Activated T-cell treated with anti-CD3 and anti-CD28 coated beads for 48 hours (primary cell): ENCODE measurements around the gene PIGN.
A peak's percentile ranks its signal among the peaks of the same experiment; 100 is the strongest.
"Not testable (repeated sequence)": the region's sequence is repeated elsewhere in the genome, so short reads cannot be mapped to it uniquely, and the experiment has no call there.

ENCODE experiments used
- DNase-seq: peaks from one replicate; pipeline ENCODE4 v3.0.0-alpha.2; 2020; ENCODE audit warnings: low read depth

Gene PIGN

DNA sequence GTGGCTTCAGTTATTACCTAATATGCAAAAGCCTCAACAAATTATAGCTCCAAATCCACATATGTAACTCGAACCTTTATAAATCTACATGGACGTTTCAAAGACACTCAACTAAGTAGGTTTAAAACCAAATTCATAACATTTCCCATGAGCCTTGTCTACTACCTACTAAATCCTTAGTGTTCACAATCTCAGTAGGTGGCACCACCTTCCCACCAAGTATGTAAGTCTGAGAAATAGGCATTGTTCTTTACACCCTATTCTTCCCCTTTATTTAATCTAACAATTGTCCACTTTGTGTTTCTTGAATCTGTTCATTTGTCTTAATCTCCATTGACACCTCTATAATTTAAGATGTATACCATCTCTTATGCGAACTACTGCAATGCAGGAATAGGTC lies 4.6 kb downstream of the PIGN start:
- no peak for DNase-seq

DNA sequence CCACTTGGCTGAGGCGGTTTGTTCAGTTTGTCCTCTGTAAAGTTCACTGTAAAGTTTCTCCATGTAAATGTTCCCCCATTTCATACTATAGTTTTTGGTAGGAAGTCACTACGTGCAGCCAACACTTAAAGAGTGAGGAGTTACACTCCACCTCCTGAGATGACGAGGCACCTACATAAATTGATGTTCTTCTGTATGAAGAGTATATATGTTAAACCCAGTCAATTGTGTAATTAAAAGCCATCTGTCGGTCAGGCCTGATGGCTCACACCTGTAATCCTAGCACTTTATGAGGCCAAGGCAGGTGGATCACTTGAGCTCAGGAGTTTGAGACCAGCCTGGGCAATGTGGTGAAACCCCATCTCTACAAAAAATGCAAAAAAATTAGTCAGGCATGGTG lies 7.6 kb downstream of the PIGN start:
- DNase-seq: no peak

DNA sequence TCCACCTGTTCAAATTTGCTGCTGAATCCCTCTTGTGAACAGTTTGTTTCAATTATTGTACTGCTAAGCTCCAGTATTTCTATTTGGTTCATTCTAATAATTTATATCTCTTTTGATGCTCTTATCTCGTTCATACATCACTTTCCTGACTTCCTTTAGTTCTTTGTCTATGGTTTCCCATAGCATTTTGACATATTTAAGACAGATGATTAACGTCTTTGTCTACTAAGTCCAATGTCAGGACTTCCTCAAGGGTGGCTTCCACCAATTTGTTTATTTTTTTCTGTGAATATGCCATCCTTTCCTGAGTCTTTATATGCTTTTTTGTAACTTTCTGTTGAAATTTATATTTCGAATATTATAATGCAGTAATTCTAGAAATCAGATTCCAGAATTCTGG lies 9.6 kb downstream of the PIGN start:
- no peak for DNase-seq

DNA sequence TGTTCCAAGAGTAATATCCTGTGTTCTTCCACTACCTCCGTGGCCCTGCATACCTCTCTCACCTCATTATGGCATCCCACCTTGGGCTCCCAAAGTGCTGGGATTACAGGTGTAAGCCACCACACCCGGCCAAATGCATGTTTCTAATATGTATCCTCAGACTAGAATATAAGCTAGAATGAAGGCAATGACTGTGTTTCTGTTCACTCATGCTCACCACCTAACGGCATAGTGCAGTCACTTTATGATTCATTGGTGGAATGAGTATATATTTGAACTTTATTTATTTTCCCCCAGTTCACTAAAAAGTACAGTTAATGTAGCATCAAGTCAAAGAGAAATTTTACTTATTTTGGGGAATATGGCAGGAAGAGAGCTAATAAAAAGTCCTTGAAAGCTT lies 11.3 kb downstream of the PIGN start:
- no peak for DNase-seq

DNA sequence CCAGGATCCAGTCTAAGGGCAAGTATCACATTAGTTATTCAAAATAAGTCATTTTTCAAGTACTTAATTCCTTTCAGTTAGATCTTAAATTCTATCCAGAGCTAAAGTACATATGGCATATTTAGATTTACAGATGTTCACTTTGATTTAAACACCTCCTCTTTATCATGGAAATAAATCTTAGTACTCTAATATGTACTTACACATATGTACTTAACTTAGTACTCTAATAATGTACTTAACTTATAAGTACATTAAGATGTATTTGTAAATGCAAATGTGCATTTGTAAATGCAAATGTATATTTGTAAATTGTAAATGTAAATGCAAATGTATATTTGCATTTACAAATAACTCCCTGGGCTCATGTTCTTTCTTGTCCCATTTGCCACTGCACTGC lies 14.6 kb downstream of the PIGN start:
- DNase-seq: no peak

DNA sequence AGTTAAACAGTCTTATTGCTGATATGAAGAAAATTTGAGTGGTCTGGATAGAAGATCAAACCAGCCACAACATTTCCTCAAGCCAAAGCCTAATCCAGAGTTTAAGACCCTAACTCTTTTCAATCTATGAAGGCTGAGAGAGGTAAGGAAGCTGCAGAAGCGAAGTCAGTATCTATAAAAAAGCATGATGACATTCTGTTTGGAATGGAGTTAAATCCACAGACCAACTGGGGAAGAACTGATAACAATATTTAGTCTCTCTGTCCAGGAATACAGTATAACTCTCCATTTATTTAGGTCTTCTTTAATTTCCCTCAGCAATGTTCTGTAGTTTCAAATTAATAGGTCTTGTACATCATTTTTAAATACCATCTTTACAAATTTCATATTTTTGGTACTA lies 16.0 kb downstream of the PIGN start:
- no peak for DNase-seq

DNA sequence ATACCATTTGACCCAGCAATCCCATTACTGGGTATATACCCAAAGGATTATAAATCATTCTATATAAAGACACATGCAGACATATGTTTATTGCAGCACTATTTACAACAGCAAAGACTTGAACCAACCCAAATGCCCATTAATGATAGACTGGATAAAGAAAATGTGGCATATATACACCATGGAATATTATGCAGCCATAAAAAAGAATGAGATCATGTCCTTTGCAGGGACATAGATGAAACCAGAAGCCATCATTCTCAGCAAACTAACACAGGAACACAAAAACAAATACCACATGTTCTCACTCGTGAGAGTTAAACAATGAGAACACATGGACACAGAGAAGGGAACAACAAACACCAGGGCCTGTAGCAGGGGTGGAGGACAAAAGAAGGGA lies 20.3 kb downstream of the PIGN start:
- DNase-seq: not testable (repeated sequence)

DNA sequence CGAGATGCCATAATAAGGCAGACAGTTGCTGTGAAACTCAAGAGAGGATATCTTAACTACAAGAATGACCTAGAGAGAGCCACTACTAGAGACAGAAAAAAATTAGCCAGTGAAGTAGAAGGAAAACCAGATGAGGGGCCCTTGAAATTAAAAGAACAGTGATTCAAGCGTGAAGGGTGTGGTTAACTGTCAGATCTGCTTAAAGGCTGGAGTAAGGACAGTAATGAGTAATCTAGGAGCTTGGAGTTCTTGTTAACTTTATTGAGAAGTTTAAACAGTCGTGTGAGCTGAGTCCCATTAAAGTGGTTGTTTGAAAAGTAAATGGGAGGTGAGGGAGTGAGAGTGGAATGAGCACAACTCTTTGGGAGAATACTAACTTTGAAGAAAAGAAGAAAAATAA lies 21.3 kb downstream of the PIGN start:
- no peak for DNase-seq

DNA sequence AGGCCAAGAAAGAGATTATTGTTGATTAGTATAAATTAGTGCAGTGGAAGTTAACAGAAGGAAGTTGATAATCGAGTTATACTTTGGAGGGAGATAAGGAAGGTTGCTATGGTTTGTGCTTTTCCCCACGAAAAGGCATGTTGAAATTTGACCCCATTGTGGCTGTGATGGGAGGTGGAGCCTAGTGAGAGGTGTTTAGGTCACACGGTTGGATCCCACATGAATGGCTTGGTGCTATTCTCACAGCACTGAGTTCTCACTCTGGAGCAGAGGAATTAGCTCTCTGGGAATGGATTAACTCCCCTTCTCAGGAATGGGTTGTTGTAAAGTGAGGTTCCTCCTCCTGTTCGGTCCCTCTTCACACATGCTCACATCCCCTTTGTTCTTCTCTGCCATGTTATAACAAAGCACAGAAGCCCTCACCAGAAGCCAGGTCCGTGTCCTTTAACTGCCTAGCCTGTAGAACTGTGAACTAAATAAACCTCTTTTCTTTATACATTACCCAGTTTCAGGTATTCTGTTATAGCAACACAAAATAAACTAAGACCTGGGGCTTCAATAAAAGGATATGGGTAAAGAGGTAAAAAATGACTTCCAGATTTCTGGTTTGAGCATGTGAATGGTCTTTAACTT lies 21.9 kb downstream of the PIGN start:
- DNase-seq: no peak

DNA sequence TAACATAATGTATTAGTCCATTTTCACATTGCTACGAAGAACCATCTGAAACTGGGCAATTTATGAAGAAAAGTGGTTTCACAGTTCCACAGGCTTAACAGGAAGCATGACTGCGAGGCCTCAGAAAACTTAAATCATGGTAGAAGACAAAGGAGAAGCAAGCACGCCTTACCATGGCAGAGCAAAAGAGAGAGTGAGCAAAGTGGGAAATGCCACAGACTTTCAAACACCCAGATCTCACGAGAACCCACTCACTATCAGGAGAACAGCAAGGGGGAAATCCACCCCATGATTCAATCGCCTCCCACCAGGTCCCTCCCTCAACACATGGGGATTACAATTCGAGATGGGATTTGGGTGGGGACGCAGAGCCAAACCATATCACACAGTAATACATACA lies 22.5 kb downstream of the PIGN start:
- DNase-seq: no peak

DNA sequence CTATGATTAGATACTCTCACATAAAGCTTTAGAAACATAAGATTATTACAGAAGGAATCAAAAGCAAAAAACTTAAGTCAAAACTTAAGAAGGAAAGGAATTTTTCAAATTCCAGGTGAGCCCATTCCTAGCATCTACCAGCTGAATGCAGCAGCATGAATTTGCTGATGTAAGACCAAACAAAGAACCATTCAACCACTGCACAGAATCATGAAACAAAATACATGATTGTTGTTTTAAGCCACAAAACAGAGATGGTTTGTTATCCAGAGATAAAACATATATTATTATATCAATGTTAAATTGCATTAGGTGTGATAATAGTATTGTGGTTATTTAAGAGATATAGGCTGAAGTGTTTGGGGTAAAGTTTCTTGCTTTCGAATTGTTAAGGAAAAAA lies 29.0 kb downstream of the PIGN start:
- DNase-seq: no peak

DNA sequence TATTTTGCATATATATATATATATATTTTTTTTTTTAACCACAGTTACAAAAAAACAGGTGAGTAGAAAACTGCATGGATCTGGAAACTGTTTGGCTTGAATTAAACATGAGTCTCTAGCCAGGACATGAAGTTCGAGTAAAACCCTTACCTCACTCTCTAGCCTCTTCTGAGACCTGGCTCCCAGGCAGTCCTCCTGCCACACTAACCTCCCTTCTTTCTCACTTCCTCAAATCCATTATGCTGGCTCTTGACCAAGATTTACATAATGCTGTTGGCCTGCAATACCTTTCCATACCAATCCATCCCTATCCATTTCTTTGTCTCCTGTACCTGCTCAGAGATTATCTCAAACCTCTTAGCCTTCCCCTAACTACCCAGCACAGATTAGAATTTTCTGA lies 34.0 kb downstream of the PIGN start:
- no peak for DNase-seq

DNA sequence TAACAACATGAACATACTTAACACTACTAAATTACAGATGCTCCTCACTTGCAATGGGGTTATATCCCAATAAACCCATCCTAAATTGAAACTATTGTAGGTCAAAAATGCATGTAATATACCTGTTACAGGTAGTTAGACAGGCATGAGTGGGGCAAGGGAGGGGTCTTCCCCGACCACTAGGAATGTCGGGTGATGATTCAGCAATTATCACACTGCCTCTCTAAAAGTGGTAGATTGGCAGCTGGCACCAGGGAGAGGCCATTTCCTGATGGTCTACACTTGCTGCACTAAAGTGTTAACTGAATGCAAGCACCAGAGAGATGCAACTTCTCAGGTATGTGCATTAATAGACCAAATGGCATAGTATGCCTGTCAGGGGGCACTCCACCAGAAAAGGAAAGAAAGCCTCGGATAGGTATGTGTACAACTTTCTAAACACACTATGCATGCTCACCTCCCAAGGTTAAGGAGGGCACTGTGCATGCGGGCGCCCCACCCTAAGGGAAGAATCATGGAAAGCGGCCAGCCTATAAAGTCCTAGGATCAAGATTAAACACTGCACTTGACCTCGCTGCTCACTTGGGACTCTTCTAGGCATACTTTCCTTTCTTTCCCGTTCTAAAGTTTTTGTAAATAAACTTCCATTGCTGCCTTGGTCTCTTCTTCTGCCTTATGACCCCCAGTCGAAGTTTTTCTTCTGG lies 35.6 kb downstream of the PIGN start:
- no peak for DNase-seq

DNA sequence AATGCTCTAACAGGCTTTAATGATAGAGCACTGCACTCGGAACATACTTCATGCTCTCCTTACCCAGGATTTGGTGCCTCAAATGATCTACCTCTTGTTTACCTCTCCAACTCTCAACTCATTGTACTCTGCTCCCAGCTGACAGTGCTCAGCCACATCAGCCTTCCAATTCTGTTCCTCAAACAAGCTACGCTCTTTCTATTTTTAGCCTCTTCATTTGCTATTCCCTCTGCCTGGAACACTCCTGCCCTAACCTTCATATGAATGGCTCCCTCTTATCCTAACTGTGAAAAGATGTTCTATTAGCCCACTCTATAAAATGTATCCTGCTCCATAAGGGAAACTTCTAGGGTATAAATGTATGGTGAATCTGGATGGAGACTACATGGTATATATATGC lies 42.5 kb downstream of the PIGN start:
- no peak for DNase-seq

DNA sequence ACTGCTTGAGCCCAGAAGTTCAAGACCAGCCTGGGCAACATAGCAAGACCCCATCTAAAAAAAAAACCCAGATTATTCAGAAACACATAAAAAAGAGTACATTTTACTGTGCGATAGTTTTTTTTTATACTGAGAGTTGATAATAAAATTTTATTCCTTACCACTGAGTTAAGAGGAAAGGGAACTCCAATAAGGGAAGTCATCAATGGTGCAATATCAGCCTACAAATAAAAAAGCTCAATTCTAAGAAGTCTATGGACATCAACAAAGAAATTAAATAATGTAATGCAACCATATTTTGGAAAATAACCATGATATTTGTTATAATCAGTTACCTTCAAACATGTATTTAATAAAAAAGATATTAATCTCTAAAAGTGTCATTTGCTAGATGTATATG lies 46.6 kb downstream of the PIGN start:
- DNase-seq: no peak

DNA sequence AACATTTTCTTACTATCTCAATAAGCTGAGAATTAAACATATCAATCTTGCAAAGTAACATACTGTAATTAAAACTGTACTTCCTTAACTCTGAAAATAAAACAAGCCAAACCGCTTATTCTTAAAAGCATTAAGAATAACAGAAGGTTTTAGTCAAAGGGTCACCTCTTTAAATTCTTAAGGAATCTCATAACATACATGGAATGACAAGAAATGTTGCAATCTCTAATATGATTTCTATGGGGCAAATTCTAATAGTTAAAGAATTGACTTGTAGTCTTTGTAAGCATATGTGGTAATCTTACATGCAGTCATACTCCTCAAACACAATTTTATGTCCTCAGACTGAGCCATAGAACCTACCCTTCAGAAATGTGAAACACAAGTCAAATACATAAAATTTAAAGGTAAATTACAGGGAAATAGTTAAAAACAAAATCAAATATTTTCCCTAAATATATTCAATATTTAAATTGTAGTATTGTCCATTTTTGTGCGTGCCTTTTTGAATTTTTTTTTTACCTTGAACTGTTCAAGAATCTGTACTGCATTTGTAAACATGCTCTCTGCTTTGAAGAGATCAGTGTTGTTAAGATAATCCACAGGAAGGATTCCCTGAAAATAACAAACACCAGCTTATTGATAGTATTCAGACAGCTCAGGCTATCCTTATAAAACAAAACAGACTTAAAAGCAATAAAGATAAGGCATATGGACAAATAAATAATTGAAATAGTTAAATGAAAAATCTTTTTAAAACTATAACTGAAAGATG lies 48.2 kb downstream of the PIGN start:
- no peak for DNase-seq

DNA sequence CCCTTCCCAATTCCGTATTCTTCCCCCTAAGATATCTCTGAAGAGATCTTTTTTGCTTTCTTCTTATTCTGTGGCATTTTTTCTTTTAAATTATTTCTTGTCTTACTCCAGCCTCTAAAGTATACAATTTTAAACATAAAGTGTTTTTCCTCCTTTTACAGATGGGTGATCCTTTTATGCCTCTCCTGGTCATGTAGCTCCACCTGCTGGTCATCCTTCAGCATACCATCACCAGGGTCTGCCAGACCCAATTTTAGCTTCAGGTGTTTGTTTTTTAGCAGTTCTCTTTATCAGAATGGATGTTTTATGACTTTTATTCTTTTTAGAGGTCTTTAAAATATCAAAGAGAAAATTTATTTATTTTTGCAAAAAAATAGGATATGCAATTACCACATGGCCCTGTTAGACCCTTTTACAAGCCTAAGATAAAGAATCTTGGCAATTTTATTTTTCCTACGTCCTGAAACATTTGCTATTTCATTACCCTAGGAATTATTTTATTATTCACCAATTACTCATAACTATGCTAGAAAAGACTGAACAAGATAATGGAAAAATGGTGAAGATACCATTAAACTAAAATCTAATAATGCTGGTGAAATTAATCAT lies 55.5 kb downstream of the PIGN start:
- DNase-seq: peak; percentile 45

DNA sequence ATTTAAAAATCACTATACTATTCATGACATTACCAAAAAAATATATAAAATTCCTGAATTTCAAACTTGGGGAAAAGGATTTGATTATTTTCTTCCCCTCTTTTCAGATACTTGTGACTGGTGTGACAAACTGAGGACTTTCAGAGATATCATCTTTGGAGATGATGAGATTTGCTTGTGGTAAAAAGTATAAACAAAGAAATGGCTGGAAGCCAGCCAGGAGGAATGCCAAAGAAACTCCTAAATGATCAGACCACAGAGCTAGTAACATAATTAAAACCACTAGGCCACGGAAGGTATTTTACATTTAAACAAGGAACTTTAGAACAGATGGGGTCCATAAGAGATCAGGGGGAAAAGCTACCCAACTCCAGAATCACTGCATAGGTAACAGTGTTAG lies 58.7 kb downstream of the PIGN start:
- no peak for DNase-seq

DNA sequence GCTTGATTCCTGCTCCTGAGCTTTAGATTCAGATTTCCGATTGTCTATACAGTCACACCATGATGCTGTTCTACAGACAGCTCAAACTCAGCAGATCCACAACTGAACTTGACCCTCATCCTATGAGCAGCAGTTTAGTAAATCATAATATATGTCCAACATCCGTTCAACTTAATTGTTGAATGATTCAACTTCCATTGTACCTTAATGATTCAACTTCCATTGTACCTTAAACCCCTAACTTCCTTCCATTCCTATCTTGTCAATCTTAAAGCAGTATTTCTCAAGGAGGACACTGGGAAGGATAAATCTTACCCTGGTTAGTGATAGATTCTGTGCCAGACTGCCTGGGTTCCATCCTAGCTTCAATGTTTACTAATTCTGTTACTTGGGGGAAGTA lies 60.1 kb downstream of the PIGN start:
- DNase-seq: no peak

DNA sequence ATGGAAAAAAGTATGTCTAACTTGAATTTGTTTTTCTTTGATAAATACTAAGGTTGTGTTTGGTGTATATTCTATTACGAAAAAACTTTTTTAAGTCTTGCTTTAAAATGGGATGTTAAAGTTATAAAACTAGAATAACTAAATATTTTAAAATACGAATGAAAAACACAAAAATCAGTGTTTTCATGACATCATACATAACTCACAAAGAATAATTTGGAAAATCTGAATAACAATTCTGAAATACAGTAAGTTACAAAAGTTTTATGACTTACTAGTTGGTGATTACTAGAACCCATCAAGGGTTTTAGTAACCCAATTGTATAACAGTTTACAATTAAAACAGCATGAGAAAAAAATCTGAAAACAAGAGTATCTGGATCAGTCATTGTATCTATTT lies 61.2 kb downstream of the PIGN start:
- no peak for DNase-seq

DNA sequence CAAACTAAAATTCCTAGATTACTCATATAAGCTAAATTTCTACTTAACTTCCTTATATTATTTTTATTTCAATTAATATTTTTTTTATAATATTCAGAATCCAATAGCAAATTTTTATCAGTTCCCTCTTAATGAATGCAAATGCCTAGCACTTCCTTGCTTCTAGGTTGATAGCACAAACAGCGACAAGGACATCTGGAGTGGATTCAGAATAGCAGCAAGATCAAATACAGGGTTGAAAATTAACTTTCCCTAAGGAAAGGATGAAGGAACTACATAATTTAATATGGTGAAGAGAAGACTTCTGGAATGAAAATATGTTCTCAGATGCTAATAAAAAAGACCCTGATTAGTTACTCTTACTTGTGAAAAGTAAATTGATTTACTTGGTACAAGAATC lies 64.5 kb downstream of the PIGN start:
- no peak for DNase-seq

DNA sequence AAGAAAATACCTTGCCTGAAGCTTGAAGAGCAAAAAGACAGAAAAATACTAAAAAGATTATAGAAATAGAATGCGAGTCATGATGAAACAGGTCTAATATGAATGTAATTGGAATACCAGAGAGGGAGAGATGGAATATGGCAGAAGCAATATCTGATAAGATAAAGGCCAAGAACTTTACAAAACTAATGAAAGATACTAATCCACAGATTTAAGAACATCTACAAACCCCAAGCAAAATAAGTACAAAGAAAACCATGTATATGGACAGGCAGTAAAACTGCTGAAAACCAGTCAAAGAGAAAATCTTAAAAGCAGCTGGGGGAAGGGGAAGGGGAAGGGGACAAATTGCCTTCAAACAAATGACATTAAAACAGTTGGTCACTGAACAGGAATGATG lies 67.0 kb downstream of the PIGN start:
- DNase-seq: no peak

DNA sequence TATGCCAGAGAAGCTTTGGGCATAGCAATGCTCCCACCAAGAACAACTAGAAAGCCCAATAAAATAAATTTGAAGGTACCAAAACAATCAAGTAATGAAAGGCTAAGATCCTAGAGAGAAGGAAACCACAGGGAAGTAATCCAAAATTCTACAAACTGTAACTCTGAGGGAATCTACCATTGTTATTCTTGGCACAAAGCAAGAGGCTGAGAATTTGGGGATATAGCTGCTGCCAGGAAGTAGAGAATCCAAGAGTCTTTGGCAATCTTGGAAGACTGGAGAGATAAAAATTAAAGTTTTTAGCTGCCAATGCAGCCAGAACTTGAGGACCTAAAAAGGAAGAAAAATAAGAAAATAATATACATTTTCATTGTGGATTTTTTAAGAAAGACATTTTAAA lies 68.5 kb downstream of the PIGN start:
- no peak for DNase-seq
